ENCODE measurements around the gene NHS. TPM values are rescaled to one million over a fixed set of nuclear protein-coding genes. Genes with fewer than 3 reads are reported as not detected.
"Not testable (repeated sequence)": the region's sequence is repeated elsewhere in the genome, so short reads cannot be mapped to it uniquely, and the experiment has no call there.

Gene NHS
- total and polyA plus RNA-seq, 2 of the 4 experiments (the other 2 are of a cell fraction): 0.36 to 0.90 TPM

- Histone ChIP-seq H2AK5ac (ENCODE audit: low read depth, low read length) (no peak overlapping the region), H4K91ac (ENCODE audit: insufficient read depth, low read depth, low read length) (no peak overlapping the region), H3K36me3 (ENCODE audit: control insufficient read depth, insufficient read depth, low read length) (no peaks in the 10 kb centered on the region), H4K5ac (ENCODE audit: low read depth, low read length) (no peak overlapping the region), H3K23ac (ENCODE audit: low read depth, low read length) (no peak overlapping the region), H3K4me1 (ENCODE audit: control insufficient read depth, insufficient read depth, low read length) (peaks cover 4% of the 10 kb centered on the region; the same call in 1 of the 2 replicates), H3K27ac (ENCODE audit: insufficient read depth, low read length) (no peak overlapping the region), H4K20me1 (ENCODE audit: insufficient read depth, low read length) (no peaks in the 10 kb centered on the region), H2AFZ (replicated peaks; ENCODE audit: low read length, poor library complexity) (no peak overlapping the region), H3K4me2 (ENCODE audit: low read depth, low read length) (no peak overlapping the region), H2AK9ac (replicated peaks; ENCODE audit: low read depth, low read length, poor library complexity) (no peak overlapping the region), H2BK5ac (ENCODE audit: low read depth, low read length, poor library complexity, severe bottlenecking) (no peak overlapping the region), H2BK120ac (ENCODE audit: low read depth, low read length) (no peak overlapping the region), H3K79me1 (ENCODE audit: low read depth in 1 of 2, low read length in 2 of 2) (no peaks in the 10 kb centered on the region), H3K18ac (ENCODE audit: low read depth, low read length) (no peak overlapping the region), H4K8ac (ENCODE audit: low read depth in 2 of 2, low read length in 2 of 2) (no peak overlapping the region), H3K9me3 (ENCODE audit: control insufficient read depth, insufficient read depth, low read length) (no peaks in the 10 kb centered on the region), H3K9me1 (ENCODE audit: insufficient read depth, low read length) (0 out of 2 replicates have a peak, but pooled peaks cover 2% of the 10 kb centered on the region), H3K14ac (replicated peaks; ENCODE audit: low read depth, low read length) (no peak overlapping the region), H2BK20ac (ENCODE audit: low read depth, low read length) (no peak overlapping the region), H3K56ac (ENCODE audit: extremely low read depth, insufficient read depth, low read length) (no peak overlapping the region), H2BK15ac (ENCODE audit: low read depth, low read length) (no peak overlapping the region), H3K9ac (ENCODE audit: low read depth, low read length) (no peak overlapping the region), H3K4ac (ENCODE audit: low read depth, low read length) (no peak overlapping the region), H3K27me3 (ENCODE audit: control insufficient read depth, insufficient read depth, low read length) (0 out of 2 replicates have a peak, but pooled peaks cover 6% of the 10 kb centered on the region), H3K4me3 (ENCODE audit: insufficient read depth, low read depth, low read length) (no peak overlapping the region)
- ATAC-seq (ENCODE audit: low read depth): no peak
- no peak for DNase-seq
- TF ChIP-seq USF2 (IDR thresholded peaks at IDR 0.05; ENCODE audit: low read depth, low read length) (no peak), MAZ (IDR thresholded peaks at IDR 0.05; ENCODE audit: borderline replicate concordance, low read depth, low read length) (no peak), BHLHE40 (IDR thresholded peaks at IDR 0.05; ENCODE audit: low read depth, low read length) (no peak), CHD1 (IDR thresholded peaks at IDR 0.05; ENCODE audit: low read depth, low read length) (no peak), MXI1 (IDR thresholded peaks at IDR 0.05; ENCODE audit: borderline replicate concordance, low read depth, low read length) (no peak)
- no CpG with 5 or more reads among the region's 4 CpGs for WGBS, 2 experiments (ENCODE audit: extremely low coverage in 2 of 2, insufficient read length in 1 of 2)
- ChIA-PET POLR2A (ENCODE audit: unreplicated experiment) (no interaction called here), CTCF (interaction anchor here (0.6 kb wide), 1 partner anchor 339 kb away, joined by 3 read pairs; no protein-coding TSS in a partner anchor)
- in situ Hi-C loops (cut with MboI; ENCODE audit: low sequenced_read_pairs): no loop called here
- intact Hi-C loops (cut with micrococcal nuclease): no loop called here
- no TSS peak for BruUV-seq (replicated peaks)
- dilution Hi-C loops (cut with HindIII; ENCODE audit: low sequenced_read_pairs, unreplicated experiment): no loop called here
These were observed 68.6 kb downstream of the NHS start for GRCh38 chrX:17443556-17443955.

- H2BK15ac ChIP-seq (ENCODE audit: low read depth, low read length); H4K20me1 ChIP-seq (ENCODE audit: insufficient read depth, low read length); H3K9ac ChIP-seq (ENCODE audit: low read depth, low read length); POLR2A ChIA-PET (ENCODE audit: unreplicated experiment); H2BK20ac ChIP-seq (ENCODE audit: low read depth, low read length); H2BK120ac ChIP-seq (ENCODE audit: low read depth, low read length); BruUV-seq (replicated peaks); H3K23ac ChIP-seq (ENCODE audit: low read depth, low read length); H2AK5ac ChIP-seq (ENCODE audit: low read depth, low read length); H3K4me1 ChIP-seq (ENCODE audit: control insufficient read depth, insufficient read depth, low read length); H3K4ac ChIP-seq (ENCODE audit: low read depth, low read length); H2BK5ac ChIP-seq (ENCODE audit: low read depth, low read length, poor library complexity, severe bottlenecking); H4K8ac ChIP-seq (ENCODE audit: low read depth in 2 of 2, low read length in 2 of 2); ATAC-seq (ENCODE audit: low read depth); H3K18ac ChIP-seq (ENCODE audit: low read depth, low read length); CTCF ChIA-PET; H3K4me2 ChIP-seq (ENCODE audit: low read depth, low read length); H3K4me3 ChIP-seq (ENCODE audit: insufficient read depth, low read depth, low read length); H4K5ac ChIP-seq (ENCODE audit: low read depth, low read length); H4K91ac ChIP-seq (ENCODE audit: insufficient read depth, low read depth, low read length); H3K27ac ChIP-seq (ENCODE audit: insufficient read depth, low read length); H3K79me1 ChIP-seq (ENCODE audit: low read depth in 1 of 2, low read length in 2 of 2); H3K9me1 ChIP-seq (ENCODE audit: insufficient read depth, low read length); H2AFZ ChIP-seq (replicated peaks; ENCODE audit: low read length, poor library complexity); H3K14ac ChIP-seq (replicated peaks; ENCODE audit: low read depth, low read length); H3K36me3 ChIP-seq (ENCODE audit: control insufficient read depth, insufficient read depth, low read length); intact Hi-C loops (cut with micrococcal nuclease); H3K9me3 ChIP-seq (ENCODE audit: control insufficient read depth, insufficient read depth, low read length); dilution Hi-C loops (cut with HindIII; ENCODE audit: low sequenced_read_pairs, unreplicated experiment); in situ Hi-C loops (cut with MboI; ENCODE audit: low sequenced_read_pairs); H2AK9ac ChIP-seq (replicated peaks; ENCODE audit: low read depth, low read length, poor library complexity); H3K56ac ChIP-seq (ENCODE audit: extremely low read depth, insufficient read depth, low read length); DNase-seq: not testable (repeated sequence)
- WGBS, 2 experiments (ENCODE audit: extremely low coverage in 2 of 2, insufficient read length in 1 of 2): no CpG with 5 or more reads among the region's 5 CpGs
- H3K27me3 ChIP-seq (ENCODE audit: control insufficient read depth, insufficient read depth, low read length): peaks cover 10% of the 10 kb centered on the region
These were observed 71.3 kb downstream of the NHS start for GRCh38 chrX:17446269-17446668.
